Colon (tissue), 2 donors: ENCODE results near the gene AP5M1.
A peak's percentile ranks its signal among the peaks of the same experiment; 100 is the strongest.
"Not testable (repeated sequence)": the region's sequence is repeated elsewhere in the genome, so short reads cannot be mapped to it uniquely, and the experiment has no call there.

Source experiments
- FAIRE-seq: peaks from 2 replicates; lab custom pipeline; 2012; peaks lifted over from hg19 to GRCh38; lab: Jason Lieb, UNC
- donor health status: control.
- donor health status: control.

Gene AP5M1

GRCh38 chr14:57268161-57269069 lies at the start of gene AP5M1, which contains the start of gene EXOC5:
TSS of gene AP5M1 (plus strand) at chr14:57268971. CDS start at chr14:57269315, 344 bp downstream.
TSS of gene EXOC5 (minus strand) at chr14:57268905. CDS start at chr14:57268648, 257 bp downstream.
- FAIRE-seq = peak; percentile 47

- no peak for FAIRE-seq
These were observed 46.8 kb upstream of the AP5M1 start for GRCh38 chr14:57221931-57222330.

- FAIRE-seq = no peak
These were observed 41.7 kb upstream of the AP5M1 start for GRCh38 chr14:57227083-57227482.

- not testable (repeated sequence) for FAIRE-seq
These were observed 40.5 kb upstream of the AP5M1 start for GRCh38 chr14:57228320-57228719.

GRCh38 chr14:57232006-57232405 lies 36.8 kb upstream of the AP5M1 start:
- FAIRE-seq = no peak

GRCh38 chr14:57240115-57240514 lies 28.7 kb upstream of the AP5M1 start:
- FAIRE-seq = not testable (repeated sequence)

GRCh38 chr14:57243320-57243719 lies 25.5 kb upstream of the AP5M1 start:
- no peak for FAIRE-seq

- FAIRE-seq = peak; percentile 18
These were observed 24.7 kb upstream of the AP5M1 start for GRCh38 chr14:57244106-57244505.

GRCh38 chr14:57245941-57246340 lies 22.8 kb upstream of the AP5M1 start:
- no peak for FAIRE-seq

- no peak for FAIRE-seq
These were observed 21.7 kb upstream of the AP5M1 start for GRCh38 chr14:57246933-57247657.

- no peak for FAIRE-seq
These were observed 13.9 kb upstream of the AP5M1 start for GRCh38 chr14:57254884-57255283.

- FAIRE-seq = not testable (repeated sequence)
These were observed 10.6 kb upstream of the AP5M1 start for GRCh38 chr14:57258221-57258620.

GRCh38 chr14:57259672-57260071 lies 9.1 kb upstream of the AP5M1 start:
- no peak for FAIRE-seq

GRCh38 chr14:57261604-57262003 lies 7.2 kb upstream of the AP5M1 start:
- FAIRE-seq = no peak

GRCh38 chr14:57262117-57262516 lies 6.7 kb upstream of the AP5M1 start:
- no peak for FAIRE-seq

GRCh38 chr14:57266065-57266464 lies 2.7 kb upstream of the AP5M1 start:
- FAIRE-seq = no peak

- FAIRE-seq = no peak
These were observed 4.5 kb downstream of the AP5M1 start for GRCh38 chr14:57273236-57273635.

- no peak for FAIRE-seq
These were observed 5.8 kb downstream of the AP5M1 start for GRCh38 chr14:57274551-57274950.

GRCh38 chr14:57275023-57275664 lies 6.4 kb downstream of the AP5M1 start:
- no peak for FAIRE-seq

GRCh38 chr14:57277062-57277461 lies 8.3 kb downstream of the AP5M1 start:
- no peak for FAIRE-seq

GRCh38 chr14:57287745-57288144 lies 19.0 kb downstream of the AP5M1 start:
- FAIRE-seq = no peak

GRCh38 chr14:57290751-57291150 lies 22.0 kb downstream of the AP5M1 start:
- no peak for FAIRE-seq
